Kidney (tissue), 14 donors: ENCODE measurements around the gene TBC1D10A. TPM values are rescaled to one million over a fixed set of nuclear protein-coding genes. Genes with fewer than 3 reads are reported as not detected.

Source experiments
- DNase-seq, 5 donors: peaks; one replicate each; pipeline ENCODE4 v3.0.0-alpha.2; 2013 to 2020
- FAIRE-seq: peaks from 2 replicates; lab custom pipeline; 2012; peaks lifted over from hg19 to GRCh38; lab: Jason Lieb, UNC
- H3K27ac ChIP-seq, 2 donors: one replicate each; pipeline ENCODE4 v1.7.0; 2013; ENCODE audit warnings: low read depth in 2 of 2, low read length in 2 of 2, inconsistent platforms in 1 of 2
- H3K27me3 ChIP-seq: one replicate; pipeline ENCODE4 v1.7.1; 2013; ENCODE audit warnings: low read length, inconsistent platforms; ENCODE audit not compliant: control insufficient read depth, insufficient read depth
- H3K36me3 ChIP-seq, 3 donors: one replicate each; pipeline versions ENCODE4 v1.7.0 to v1.7.1; 2013; ENCODE audit warnings: low read length in 3 of 3, control low read depth in 1 of 3, inconsistent platforms in 1 of 3; ENCODE audit not compliant: insufficient read depth in 3 of 3, control insufficient read depth in 2 of 3
- H3K4me1 ChIP-seq, 3 donors: one replicate each; pipeline versions ENCODE4 v1.7.0 to v1.7.1; 2013; ENCODE audit warnings: low read length in 3 of 3, inconsistent platforms in 1 of 3, low read depth in 1 of 3; ENCODE audit not compliant: control insufficient read depth in 2 of 3, insufficient read depth in 2 of 3
- H3K4me3 ChIP-seq, 3 donors: one replicate each; pipeline versions ENCODE4 v1.7.0 to v1.8.1; 2013; ENCODE audit warnings: low read length in 3 of 3, control low read depth in 1 of 3, inconsistent platforms in 1 of 3
- H3K9ac ChIP-seq, 3 donors: one replicate each; pipeline versions ENCODE4 v1.7.0 to v1.7.1; 2013; ENCODE audit warnings: low read length in 3 of 3, control low read depth in 1 of 3, inconsistent platforms in 1 of 3
- H3K9me3 ChIP-seq, 3 donors: one replicate each; pipeline versions ENCODE4 v1.7.0 to v1.7.1; 2013; ENCODE audit warnings: low read length in 3 of 3, control low read depth in 1 of 3, inconsistent platforms in 1 of 3; ENCODE audit not compliant: control insufficient read depth in 2 of 3, insufficient read depth in 1 of 3
- CTCF ChIP-seq: IDR thresholded peaks from 3 replicates; pipeline ENCODE4 v1.5.1; 2012; ENCODE audit warnings: mild to moderate bottlenecking, moderate library complexity, borderline replicate concordance; ENCODE audit not compliant: insufficient read depth; ENCODE audit errors: extremely low read depth
- intact Hi-C: fragments of 100-400 bp; cut with DNase I; formaldehyde crosslinking; loops from one replicate; pipeline ENCODE4 v1.11.1; 2022
- polyA plus RNA-seq: library from polyadenylated mRNA; stranded (reverse); fragments of 350-450 nt; fragmentation: Illumina TruSeq; extraction: RNeasy Lipid Tissue Mini Kit (QIAGEN cat#74804); gene quantifications from one replicate; pipeline ENCODE4 v1.2.3, GENCODE V29; 2014; ENCODE audit warnings: low read depth, low replicate concordance; ENCODE audit not compliant: insufficient read depth
- total RNA-seq: library from RNA; stranded (reverse); fragmentation: NEBNext Ultra II Directional; extraction: Animal tissue kit (Norgen Biotek cat#: 25700); gene quantifications from one replicate; pipeline ENCODE4 v1.2.1, GENCODE V29; 2021
- donor health status: control.
- donor health status: control.
- donor health status: control.
- donor health status: control.
- donor health status: control.
- donor health status: DM: yes; HTN: yes; CAD: no.
- donor health status: Normal renal cell carcinoma (clear cell type).

TBC1D10A gene
- total and polyA plus RNA-seq, 2 donors from 2014 or later = 31.0 to 34.5 TPM

DNA sequence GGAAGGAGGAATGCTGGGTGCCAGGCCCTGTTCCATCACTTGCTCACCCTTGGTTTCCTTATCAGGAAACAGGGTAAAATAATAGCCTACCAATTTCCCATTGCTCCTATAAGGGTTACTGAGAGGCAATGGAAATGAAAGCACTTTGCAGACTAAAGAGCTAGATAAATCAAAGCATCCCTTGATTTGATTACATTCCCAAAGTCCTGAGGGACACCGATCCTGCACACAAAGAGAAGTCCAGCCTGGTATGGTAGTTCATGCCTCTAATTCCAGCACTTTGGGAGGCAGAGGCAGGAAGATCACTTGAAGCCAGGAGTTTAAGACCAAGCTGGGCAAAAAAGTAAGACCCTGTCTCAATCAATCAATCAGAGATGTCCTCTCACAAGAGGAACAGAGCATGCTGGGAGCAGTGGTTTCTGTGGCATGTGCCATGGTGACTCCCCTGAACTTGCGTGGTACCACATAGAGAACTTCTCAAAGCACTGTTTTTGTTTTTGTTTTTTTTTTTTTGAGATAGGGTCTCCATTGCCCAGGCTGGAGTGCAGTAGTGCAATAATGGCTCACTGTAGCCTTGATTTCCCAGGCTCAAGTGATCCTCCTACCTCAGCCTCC lies 10.7 kb downstream of the TBC1D10A start:
- no peak overlapping the region for H3K4me3 ChIP-seq
- no peak for TF ChIP-seq CTCF
- peaks cover under 1 to 67% (median 65%) of the 10 kb centered on the region in 3 donors for H3K4me1 ChIP-seq
- H3K9ac ChIP-seq = no peak overlapping the region
- FAIRE-seq (no peak), DNase-seq (no peak)
- no peaks in the 10 kb centered on the region for H3K9me3 ChIP-seq
- H3K36me3 ChIP-seq = peaks cover 2 to 9% (median 7%) of the 10 kb centered on the region in 3 donors
- peak overlapping the region in 1 of 2 donors; percentile 16 for H3K27ac ChIP-seq
- intact Hi-C loops = no loop called here
- H3K27me3 ChIP-seq = no peaks in the 10 kb centered on the region

- no peaks in the 10 kb centered on the region for H3K27me3 ChIP-seq
- FAIRE-seq (no peak), DNase-seq (no peak)
- no peak overlapping the region for H3K27ac ChIP-seq
- H3K9me3 ChIP-seq = no peaks in the 10 kb centered on the region
- H3K36me3 ChIP-seq = peaks cover 0 to 2% (median 0%) of the 10 kb centered on the region in 3 donors
- peaks cover 8 to 69% (median 66%) of the 10 kb centered on the region in 3 donors for H3K4me1 ChIP-seq
- no peak for TF ChIP-seq CTCF
- no peak overlapping the region for H3K9ac ChIP-seq
- intact Hi-C loops = no loop called here
- no peak overlapping the region for H3K4me3 ChIP-seq
Measured at GRCh38 chr22:30314915-30315314, 11.8 kb downstream of the TBC1D10A start.

DNA sequence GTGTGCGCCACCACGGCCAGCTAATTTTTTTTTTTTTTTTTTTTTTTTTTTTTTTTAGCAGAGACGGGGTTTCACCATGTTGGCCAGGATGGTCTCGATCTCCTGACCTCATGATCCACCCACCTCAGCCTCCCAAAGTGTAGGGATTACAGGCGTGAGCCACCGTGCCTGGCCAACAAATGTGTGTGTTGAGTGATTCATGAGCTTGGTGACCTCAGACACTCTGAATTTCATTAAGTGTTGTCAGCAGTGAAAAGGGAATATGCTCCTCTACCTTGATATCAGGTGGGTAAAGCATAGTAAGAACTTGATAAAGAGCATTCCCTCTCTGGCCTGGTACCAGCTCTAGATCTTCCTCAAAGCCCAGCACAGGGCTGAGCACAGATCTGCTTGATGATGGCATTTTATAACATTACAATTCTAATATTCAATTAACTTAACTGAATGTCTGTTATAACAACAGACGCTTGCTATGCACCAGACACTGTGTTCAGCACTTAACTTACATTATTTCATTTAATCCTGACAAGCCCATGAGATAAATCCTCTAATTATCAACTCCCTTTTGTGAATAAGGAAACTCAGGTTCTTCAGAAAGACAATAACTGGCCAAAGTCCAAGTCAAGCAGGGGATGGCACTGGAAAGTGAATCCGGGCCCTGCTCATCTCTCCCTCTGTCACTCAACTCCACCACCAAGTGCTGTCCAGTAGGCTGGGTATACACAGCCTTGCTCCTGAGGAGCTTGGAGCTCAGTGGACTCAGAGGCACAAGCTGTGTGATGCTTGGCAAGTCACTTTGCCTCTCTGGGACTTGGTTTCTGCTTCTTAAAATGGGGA lies 13.0 kb downstream of the TBC1D10A start:
- DNase-seq (no peak), FAIRE-seq (no peak)
- H3K36me3 ChIP-seq = no peaks in the 10 kb centered on the region
- peaks cover 8 to 69% (median 67%) of the 10 kb centered on the region in 3 donors for H3K4me1 ChIP-seq
- H3K27ac ChIP-seq = peak overlapping the region in 1 of 2 donors; percentile 8
- intact Hi-C loops = no loop called here
- no peaks in the 10 kb centered on the region for H3K27me3 ChIP-seq
- no peak overlapping the region for H3K4me3 ChIP-seq
- TF ChIP-seq CTCF = no peak
- no peak overlapping the region for H3K9ac ChIP-seq
- no peaks in the 10 kb centered on the region for H3K9me3 ChIP-seq
